Neural progenitor cell (in vitro differentiated cells): ENCODE data around the gene MYO1A.

ENCODE experiments used
- CTCF ChIP-seq: fragments of 200-600 bp; sonication (generic); IDR thresholded peaks from 2 replicates; pipeline ENCODE4 v1.5.1; 2017; ENCODE audit warnings: antibody characterized with exemption, mild to moderate bottlenecking
- EZH2 ChIP-seq: fragments of 200-600 bp; sonication (generic); IDR thresholded peaks from 2 replicates; pipeline ENCODE4 v1.6.1; 2017; ENCODE audit warnings: antibody characterized with exemption, mild to moderate bottlenecking, moderate library complexity
- EZH2phosphoT487 ChIP-seq: fragments of 200-600 bp; sonication (generic); IDR thresholded peaks from 2 replicates; pipeline ENCODE4 v1.6.1; 2017; ENCODE audit warnings: antibody characterized with exemption

- TF ChIP-seq CTCF, result no peak
- no peak for TF ChIP-seq EZH2phosphoT487
- TF ChIP-seq EZH2, result no peak
These were observed 8.5 kb upstream of the MYO1A start for GRCh38 chr12:57058454-57058853.
